Heart right ventricle (tissue), 16 donors: ENCODE results near the gene CES2. TPM values are rescaled to one million over a fixed set of nuclear protein-coding genes. Genes with fewer than 3 reads are reported as not detected.
"Not testable (repeated sequence)": the region's sequence is repeated elsewhere in the genome, so short reads cannot be mapped to it uniquely, and the experiment has no call there.

Experiments used
- ATAC-seq, 8 donors: fragments of 200-7000 bp; cut with Tn5 transposase; one replicate each; pipeline ENCODE4 v1.9.1; 2020; ENCODE audit warnings: mild to moderate bottlenecking in 8 of 8, moderate library complexity in 8 of 8, moderate number of reproducible peaks in 1 of 8
- DNase-seq, 2 donors: peaks; one replicate each; pipeline ENCODE4 v3.0.0-alpha.2; 2020
- H3K27ac ChIP-seq, 10 donors: fragments of 200-600 bp; sonication (generic) in 2 of 10; one replicate each; pipeline versions ENCODE4 v1.5.0 to v1.8.0; 2020 to 2022; ENCODE audit warnings: mild to moderate bottlenecking in 3 of 10
- H3K27me3 ChIP-seq, 7 donors: fragments of 200-600 bp; one replicate each; pipeline ENCODE4 v1.8.0; 2021 to 2022; ENCODE audit warnings: mild to moderate bottlenecking in 2 of 7
- H3K36me3 ChIP-seq, 9 donors: fragments of 200-600 bp; sonication (generic) in 1 of 9; one replicate each; pipeline versions ENCODE4 v1.5.0 to v1.8.0; 2020 to 2022; ENCODE audit warnings: mild to moderate bottlenecking in 2 of 9
- H3K4me1 ChIP-seq, 9 donors: fragments of 200-600 bp; sonication (generic) in 1 of 9; one replicate each; pipeline versions ENCODE4 v1.5.0 to v1.8.0; 2020 to 2022; ENCODE audit warnings: mild to moderate bottlenecking in 4 of 9
- H3K4me3 ChIP-seq, 10 donors: fragments of 200-600 bp; sonication (generic) in 2 of 10; one replicate each; pipeline versions ENCODE4 v1.5.0 to v1.8.0; 2020 to 2022; ENCODE audit warnings: mild to moderate bottlenecking in 7 of 10, moderate library complexity in 2 of 10
- H3K9me3 ChIP-seq, 11 donors: fragments of 200-600 bp in 10 of 11; sonication (generic) in 2 of 11; one replicate each; pipeline versions ENCODE4 v1.5.0 to v1.8.0; 2013 to 2022; ENCODE audit warnings: mild to moderate bottlenecking in 2 of 11, control low read depth in 1 of 11, moderate library complexity in 1 of 11
- CTCF ChIP-seq, 9 donors: fragments of 200-600 bp; sonication (generic) in 2 of 9; IDR thresholded peaks; one replicate each; pipeline versions ENCODE4 v1.5.0 to v1.8.0; 2021 to 2022; ENCODE audit warnings: antibody characterized with exemption in 9 of 9, mild to moderate bottlenecking in 5 of 9, moderate library complexity in 1 of 9
- WGBS, 2 donors: extraction: QIAGEN DNeasy Blood & Tissue Kit; methylation state at CpG; one replicate each; pipeline ENCODE4 v1.1.7; 2013; ENCODE audit warnings: inconsistent platforms in 1 of 2; 5-methylcytosine and 5-hydroxymethylcytosine counted together
- intact Hi-C, 10 donors: fragments of 100-400 bp; cut with DNase I; formaldehyde crosslinking; loops; one replicate each; pipeline versions ENCODE4 v1.11.1 to v1.14.2; 2022
- polyA plus RNA-seq, 2 donors: library from polyadenylated mRNA; stranded (reverse); fragments of 200-250 nt; gene quantifications; one replicate each; pipeline ENCODE4 v1.2.3, GENCODE V29; 2013
- total RNA-seq, 10 donors: library from RNA; stranded (reverse); fragmentation: NEBNext Ultra II Directional in 3 of 10; extraction: Animal tissue kit (Norgen Biotek cat#: 25700) in 3 of 10; gene quantifications; one replicate each; pipeline versions ENCODE4 v1.2.1 to v1.2.4, GENCODE V29; 2021 to 2023
- donor health status: Arrhythmogenic right ventricular cardiomyopathy.
- donor health status: ischemic (EF 13 %, LVEDD 7.1; RV severe dilation, severe dysfunction).
- donor health status: healthy with polysubstance abuse.
- donor health status: DM: no; HTN: yes; CAD: no.
- donor health status: DM: no; HTN: no; CAD: no.
- donor health status: ischemic (EF 25% LVEDD 6.9; RV normal size, moderate dysfunction).
- donor health status: ischemic (EF 25% LVEDD 5.7; RV mildly dilated, moderate dysfunction).
- donor health status: healthy.
- donor health status: DM: yes; HTN: yes; CAD: no.
- donor health status: Ischemic cardiomyopathy.
- donor health status: ischemic (EF 35%, LVEDD 5.7; RV mildly dilated, moderate dysfunction).
- donor health status: nonischemic (EF 11% LVEDD 7.7; RV severe dilation, severe dysfunction).
- donor health status: DM: yes; HTN: yes; CAD: no.
- donor health status: PGD.
- donor health status: ischemic (EF 29% LVEDD 5.4; RV normal size, mild dysfunction).
- donor health status: nonischemic (EF 23%, LVEDD 6.1; RV moderate dilation, normal function).

CES2 gene
- total and polyA plus RNA-seq, 12 donors = 25.1 to 194 (median 81.5) TPM

- no peaks in the 10 kb centered on the region for H3K9me3 ChIP-seq
- TF ChIP-seq CTCF (IDR thresholded peaks at IDR 0.05) = no peak
- ATAC-seq (no peak), DNase-seq (no peak)
- 93 to 96% methylated on average over 6 of the region's 6 CpGs for whole genome bisulfite sequencing, 2 donors
- H3K4me3 ChIP-seq = no peak overlapping the region
- no peak overlapping the region for H3K27ac ChIP-seq
- H3K4me1 ChIP-seq = no peaks in the 10 kb centered on the region
- no peaks in the 10 kb centered on the region for H3K36me3 ChIP-seq
- intact Hi-C loops = no loop called here
- H3K27me3 ChIP-seq = no peaks in the 10 kb centered on the region
Measured at GRCh38 chr16:66986559-66986958, 51.2 kb downstream of the CES2 start.

- Histone ChIP-seq H3K9me3 (no peaks in the 10 kb centered on the region), H3K4me1 (no peaks in the 10 kb centered on the region), H3K4me3 (no peak within 1 kb of the TSS), H3K27ac (no peak within 1 kb of the TSS), H3K36me3 (no peaks in the 10 kb centered on the region), H3K27me3 (no peaks in the 10 kb centered on the region)
- DNase-seq = no peak
- intact Hi-C loops = no loop called here
- peak in 3 of 8 donors; percentile 17 to 51 (median 37) for ATAC-seq
- WGBS, 2 donors = 67 to 76% methylated on average over 11 of the region's 11 CpGs
- no peak for TF ChIP-seq CTCF (IDR thresholded peaks at IDR 0.05)
Measured at GRCh38 chr16:66988197-66988788, 53.0 kb downstream of the CES2 start, which contains the start of gene CES4A. TSS of gene CES4A (plus strand) at chr16:66988589. CDS start at chr16:66988773, 184 bp downstream.

GRCh38 chr16:66991545-66992077, 56.3 kb downstream of the CES2 start:
- H3K4me1 ChIP-seq = peaks cover 0 to 7% (median 2%) of the 10 kb centered on the region in 9 donors
- no peaks in the 10 kb centered on the region for H3K27me3 ChIP-seq
- ATAC-seq (no peak), DNase-seq (no peak)
- no peaks in the 10 kb centered on the region for H3K9me3 ChIP-seq
- intact Hi-C loops = no loop called here
- H3K4me3 ChIP-seq = no peak overlapping the region
- WGBS, 2 donors = 85 to 95% methylated on average over 2 of the region's 2 CpGs
- no peak overlapping the region for H3K27ac ChIP-seq
- no peaks in the 10 kb centered on the region for H3K36me3 ChIP-seq
- no peak for TF ChIP-seq CTCF (IDR thresholded peaks at IDR 0.05)

GRCh38 chr16:66993558-66993957, 58.2 kb downstream of the CES2 start:
- H3K9me3 ChIP-seq, ATAC-seq, H3K27me3 ChIP-seq, DNase-seq, intact Hi-C loops, H3K36me3 ChIP-seq, H3K4me3 ChIP-seq, H3K27ac ChIP-seq: not testable (repeated sequence)
- peaks cover 0 to 17% (median 7%) of the 10 kb centered on the region in 9 donors for H3K4me1 ChIP-seq
- WGBS, 2 donors = 94 to 96% methylated on average over 11 to 12 of the region's 12 CpGs

Other genes starting within 250 kb of the CES2 start
- 10 to 100 TPM in 8 of 10 donors, 1 to 10 TPM in 2; 7.3 to 14.6 (median 12.1) TPM for gene CMTM4, start 238.8 kb upstream of the CES2 start, total RNA-seq
- gene CMTM4, start 238.8 kb upstream of the CES2 start, polyA plus RNA-seq = 1 to 10 TPM; 4.5 to 4.6 TPM
- 100 to 1,000 TPM in 2 of 10 donors, 10 to 100 TPM in 8; 70.4 to 109 (median 89.0) TPM for gene DYNC1LI2, start 183.9 kb upstream of the CES2 start, total RNA-seq
- 10 to 100 TPM; 27.2 to 53.9 TPM for gene DYNC1LI2, start 183.9 kb upstream of the CES2 start, polyA plus RNA-seq
- gene TERB1, start 133.9 kb upstream of the CES2 start, total RNA-seq = under 1 TPM in 1 of 10 donors, not detected in 9; 0.12 TPM
- gene TERB1, start 133.9 kb upstream of the CES2 start, polyA plus RNA-seq = not detected
- gene NAE1, start 104.5 kb upstream of the CES2 start, total RNA-seq = 10 to 100 TPM; 29.6 to 35.9 (median 31.3) TPM
- gene NAE1, start 104.5 kb upstream of the CES2 start, polyA plus RNA-seq = 10 to 100 TPM; 23.7 to 27.8 TPM
- gene CA7, start 91.1 kb upstream of the CES2 start, total RNA-seq = not detected
- not detected for gene CA7, start 91.1 kb upstream of the CES2 start, polyA plus RNA-seq
- 1 to 10 TPM; 2.9 to 5.7 (median 3.8) TPM for gene PDP2, start 55.0 kb upstream of the CES2 start, total RNA-seq
- gene PDP2, start 55.0 kb upstream of the CES2 start, polyA plus RNA-seq = 1 to 10 TPM; 1.2 to 1.4 TPM
- under 1 TPM in 3 of 10 donors, not detected in 7; 0.25 to 0.47 (median 0.47) TPM for gene CDH16, start 16.6 kb upstream of the CES2 start, total RNA-seq
- gene CDH16, start 16.6 kb upstream of the CES2 start, polyA plus RNA-seq = under 1 TPM; 0.15 to 0.59 TPM
- gene RRAD, start 10.0 kb upstream of the CES2 start, total RNA-seq = 1,000 to 10,000 TPM in 1 of 10 donors, 100 to 1,000 TPM in 5, 10 to 100 TPM in 4; 48.4 to 1,227 (median 105) TPM
- gene RRAD, start 10.0 kb upstream of the CES2 start, polyA plus RNA-seq = 100 to 1,000 TPM; 176 to 435 TPM
- 100 to 1,000 TPM; 103 to 196 (median 111) TPM for gene CIAO2B, start 1.1 kb upstream of the CES2 start, total RNA-seq
- gene CIAO2B, start 1.1 kb upstream of the CES2 start, polyA plus RNA-seq = 100 to 1,000 TPM; 189 to 743 TPM
- 1 to 10 TPM in 6 of 10 donors, under 1 TPM in 4; 0.45 to 2.4 (median 1.1) TPM for gene CES3, start 25.8 kb downstream of the CES2 start, total RNA-seq
- gene CES3, start 25.8 kb downstream of the CES2 start, polyA plus RNA-seq = 1 to 10 TPM in 1 of 2 donors, under 1 TPM in 1; 0.07 to 2.8 TPM
- 10 to 100 TPM in 1 of 10 donors, 1 to 10 TPM in 9; 3.8 to 10.4 (median 6.0) TPM for gene CES4A, start 53.1 kb downstream of the CES2 start, total RNA-seq
- gene CES4A, start 53.1 kb downstream of the CES2 start, polyA plus RNA-seq = 10 to 100 TPM; 12.3 to 20.6 TPM
- gene CBFB, start 93.6 kb downstream of the CES2 start, total RNA-seq = 10 to 100 TPM; 22.2 to 36.4 (median 29.8) TPM
- 10 to 100 TPM; 17.6 to 22.9 TPM for gene CBFB, start 93.6 kb downstream of the CES2 start, polyA plus RNA-seq
- gene PHAF1, start 174.4 kb downstream of the CES2 start, total RNA-seq = 10 to 100 TPM in 8 of 10 donors, 1 to 10 TPM in 2; 8.9 to 12.7 (median 11.7) TPM
- 1 to 10 TPM; 7.1 to 7.2 TPM for gene PHAF1, start 174.4 kb downstream of the CES2 start, polyA plus RNA-seq
- 10 to 100 TPM in 4 of 10 donors, 1 to 10 TPM in 6; 7.4 to 17.6 (median 9.6) TPM for gene B3GNT9, start 215.5 kb downstream of the CES2 start, total RNA-seq
- 10 to 100 TPM in 1 of 2 donors, 1 to 10 TPM in 1; 5.4 to 19.1 TPM for gene B3GNT9, start 215.5 kb downstream of the CES2 start, polyA plus RNA-seq
- 10 to 100 TPM in 1 of 10 donors, 1 to 10 TPM in 9; 4.8 to 12.4 (median 5.7) TPM for gene TRADD, start 224.4 kb downstream of the CES2 start, total RNA-seq
- gene TRADD, start 224.4 kb downstream of the CES2 start, polyA plus RNA-seq = 10 to 100 TPM in 1 of 2 donors, 1 to 10 TPM in 1; 9.7 to 17.9 TPM
- gene FBXL8, start 224.4 kb downstream of the CES2 start, total RNA-seq = 10 to 100 TPM in 1 of 10 donors, 1 to 10 TPM in 9; 3.9 to 10.5 (median 5.0) TPM
- 10 to 100 TPM in 1 of 2 donors, 1 to 10 TPM in 1; 8.6 to 17.3 TPM for gene FBXL8, start 224.4 kb downstream of the CES2 start, polyA plus RNA-seq
- 10 to 100 TPM; 32.9 to 71.3 (median 38.6) TPM for gene HSF4, start 229.2 kb downstream of the CES2 start, total RNA-seq
- 100 to 1,000 TPM in 1 of 2 donors, 1 to 10 TPM in 1; 9.1 to 199 TPM for gene HSF4, start 229.2 kb downstream of the CES2 start, polyA plus RNA-seq
- 10 to 100 TPM; 71.8 to 92.2 (median 79.9) TPM for gene NOL3, start 235.0 kb downstream of the CES2 start, total RNA-seq
- gene NOL3, start 235.0 kb downstream of the CES2 start, polyA plus RNA-seq = 100 to 1,000 TPM; 115 to 132 TPM
- gene MATCAP1, start 248.4 kb downstream of the CES2 start, total RNA-seq = 10 to 100 TPM in 9 of 10 donors, 1 to 10 TPM in 1; 8.0 to 15.2 (median 12.1) TPM
- 10 to 100 TPM; 13.0 to 30.9 TPM for gene MATCAP1, start 248.4 kb downstream of the CES2 start, polyA plus RNA-seq